HFFc6 (cell line): ENCODE results near the gene GIMAP5. TPM values are rescaled to one million over a fixed set of nuclear protein-coding genes. Genes with fewer than 3 reads are reported as not detected.

ENCODE experiments used
- DNase-seq: peaks from one replicate; pipeline ENCODE4 v3.0.0-alpha.2; 2018
- H3K27ac Mint-ChIP-seq: 2 replicates; pipeline ENCODE4 v1.8.0; 2020; ENCODE audit warnings: mild to moderate bottlenecking, mixed read lengths
- H3K27me3 Mint-ChIP-seq: 2 replicates; pipeline ENCODE4 v1.8.0; 2021; ENCODE audit warnings: mild to moderate bottlenecking, moderate library complexity, mixed read lengths; ENCODE audit not compliant: insufficient read depth
- H3K36me3 Mint-ChIP-seq: 2 replicates; pipeline ENCODE4 v1.8.0; 2021; ENCODE audit warnings: low read depth, mixed read lengths
- H3K4me1 Mint-ChIP-seq: 2 replicates; pipeline ENCODE4 v1.8.0; 2020; ENCODE audit warnings: low read depth, mixed read lengths
- H3K4me3 Mint-ChIP-seq: 2 replicates; pipeline ENCODE4 v1.8.0; 2020; ENCODE audit warnings: mild to moderate bottlenecking, moderate library complexity, mixed read lengths
- H3K9me3 Mint-ChIP-seq: 2 replicates; pipeline ENCODE4 v1.8.0; 2020; ENCODE audit warnings: mild to moderate bottlenecking, mixed read lengths
- CTCF ChIP-seq: fragments of 200-600 bp; sonication (generic); IDR thresholded peaks from 2 replicates; pipeline ENCODE4 v1.5.0; 2021; ENCODE audit warnings: antibody characterized with exemption, mild to moderate bottlenecking
- total RNA-seq, 6 experiments: library from RNA; stranded (reverse); fragmentation: NEBNext Ultra II Directional; extraction: Animal tissue kit (Norgen Biotek cat#: 25700); gene quantifications; 2 replicates in 1 of 6; 3 replicates in 5 of 6; pipeline ENCODE4 v1.2.3, GENCODE V29; 2021

Gene GIMAP5
- total RNA-seq, 6 experiments from 2014 or later, result not detected

- TF ChIP-seq CTCF, result no peak
- Mint-ChIP-seq H3K36me3 (no peaks in the 10 kb centered on the region; the same call in 1 of the 2 replicates), H3K27ac (no peak overlapping the region), H3K9me3 (peaks cover 34% of the 10 kb centered on the region), H3K27me3 (no peaks in the 10 kb centered on the region; the same call in 1 of the 2 replicates), H3K4me1 (no peaks in the 10 kb centered on the region), H3K4me3 (no peak overlapping the region)
- DNase-seq, result no peak
Observed at GRCh38 chr7:150734254-150734653, 3.0 kb upstream of the GIMAP5 start.

DNA sequence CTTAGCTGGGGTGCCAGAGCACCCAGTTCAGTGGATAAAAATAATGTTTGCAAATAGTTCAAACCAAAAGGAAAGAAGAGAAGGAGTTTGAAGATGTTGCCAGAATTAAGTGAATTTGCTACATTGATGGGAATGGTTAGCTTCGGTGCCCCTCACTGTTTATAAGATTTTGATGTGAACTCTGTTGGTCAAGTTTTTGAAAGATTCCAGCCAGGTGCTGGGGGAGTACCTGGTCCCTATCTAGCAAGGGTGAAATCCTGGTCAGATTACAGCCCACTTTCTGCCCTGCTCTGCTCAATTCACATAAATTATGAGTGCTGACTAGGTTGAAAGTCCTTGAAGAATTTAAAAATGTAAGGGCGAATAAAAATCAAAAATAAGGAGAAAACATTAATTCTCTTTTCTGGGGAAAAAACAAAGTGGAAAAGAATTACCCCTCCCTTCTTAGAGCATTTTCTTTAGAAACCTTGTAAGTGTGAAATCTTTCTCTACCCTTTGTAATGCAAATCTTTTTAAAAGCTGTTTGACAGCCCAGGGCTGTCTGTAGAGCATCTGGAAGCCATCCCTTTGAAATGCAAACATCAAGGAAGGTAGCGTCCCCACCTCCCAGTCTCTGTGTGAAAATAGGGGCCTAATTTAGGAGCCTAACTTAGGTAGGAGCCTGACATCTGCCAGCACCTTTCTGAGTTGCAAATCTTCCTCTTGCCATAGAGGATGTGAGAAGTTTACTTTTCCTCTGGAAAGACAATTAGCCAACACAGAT is 1.4 kb upstream of the GIMAP5 start:
- H3K36me3 Mint-ChIP-seq, result no peaks in the 10 kb centered on the region; the same call in 1 of the 2 replicates
- H3K27ac Mint-ChIP-seq, result no peak overlapping the region
- no peaks in the 10 kb centered on the region; the same call in 1 of the 2 replicates for H3K27me3 Mint-ChIP-seq
- no peaks in the 10 kb centered on the region for H3K4me1 Mint-ChIP-seq
- H3K4me3 Mint-ChIP-seq, result no peak overlapping the region
- no peak for DNase-seq
- peaks cover 38% of the 10 kb centered on the region for H3K9me3 Mint-ChIP-seq
- no peak for TF ChIP-seq CTCF

GRCh38 chr7:150736864-150737263 is 354 bp upstream of the GIMAP5 start:
- Mint-ChIP-seq H3K4me1 (no peaks in the 10 kb centered on the region), H3K27ac (no peak overlapping the region), H3K9me3 (peaks cover 41% of the 10 kb centered on the region), H3K4me3 (no peak overlapping the region), H3K36me3 (no peaks in the 10 kb centered on the region; the same call in 1 of the 2 replicates), H3K27me3 (no peaks in the 10 kb centered on the region; the same call in 1 of the 2 replicates)
- DNase-seq, result no peak
- no peak for TF ChIP-seq CTCF

DNA sequence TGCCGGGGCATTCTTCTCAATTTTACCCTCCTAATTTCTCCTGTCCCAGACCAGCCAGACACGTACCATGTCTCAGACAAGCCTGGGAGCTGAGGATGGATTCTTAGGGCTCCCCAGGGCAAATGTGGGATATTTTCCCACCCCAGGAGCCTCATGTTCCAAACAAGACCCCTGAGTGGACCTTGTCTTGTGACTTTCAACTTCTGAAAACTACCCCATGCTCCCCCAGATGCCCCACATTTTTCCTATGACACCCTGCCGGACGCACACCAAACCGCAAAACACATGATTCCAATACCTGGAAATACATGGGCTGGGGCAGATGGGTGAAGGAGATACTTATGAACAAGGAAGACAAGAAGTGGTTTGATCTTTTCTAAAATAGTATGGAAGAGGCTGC is 874 bp downstream of the GIMAP5 start:
- no peak for DNase-seq
- Mint-ChIP-seq H3K9me3 (peaks cover 47% of the 10 kb centered on the region), H3K4me3 (no peak overlapping the region), H3K4me1 (no peaks in the 10 kb centered on the region), H3K27ac (no peak overlapping the region), H3K36me3 (no peaks in the 10 kb centered on the region; the same call in 1 of the 2 replicates), H3K27me3 (no peaks in the 10 kb centered on the region; the same call in 1 of the 2 replicates)
- no peak for TF ChIP-seq CTCF

DNA sequence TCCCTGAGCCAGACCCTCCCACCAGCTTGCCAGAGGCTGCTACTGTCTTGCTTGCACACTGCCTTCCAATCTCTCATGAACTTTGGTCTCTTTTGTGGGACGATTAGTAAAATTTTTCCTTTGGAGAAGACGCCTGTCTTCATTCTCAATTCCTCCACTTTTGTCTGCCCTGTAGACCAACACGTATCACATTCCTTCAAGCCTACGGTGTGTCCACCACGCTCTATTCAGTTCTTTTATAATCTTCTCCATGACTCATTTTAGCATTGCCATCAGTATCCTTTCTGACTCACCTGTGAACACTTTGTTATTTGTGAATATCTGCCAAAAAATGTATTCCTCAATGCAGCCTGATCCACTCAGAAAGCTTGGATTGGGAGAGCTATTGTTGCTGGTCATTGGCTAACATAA is 1.4 kb downstream of the GIMAP5 start:
- no peak for DNase-seq
- Mint-ChIP-seq H3K9me3 (peaks cover 48% of the 10 kb centered on the region), H3K4me1 (no peaks in the 10 kb centered on the region), H3K27me3 (no peaks in the 10 kb centered on the region; the same call in 1 of the 2 replicates), H3K36me3 (no peaks in the 10 kb centered on the region; the same call in 1 of the 2 replicates), H3K27ac (no peak overlapping the region), H3K4me3 (no peak overlapping the region)
- no peak for TF ChIP-seq CTCF
